GM23338 (cell line): ENCODE results near the gene HERC2. TPM values are rescaled to one million over a fixed set of nuclear protein-coding genes. Genes with fewer than 3 reads are reported as not detected.
"Not testable (repeated sequence)": the region's sequence is repeated elsewhere in the genome, so short reads cannot be mapped to it uniquely, and the experiment has no call there.

Source experiments
- ATAC-seq: fragments of 200-7000 bp; cut with Tn5 transposase; 3 replicates; pipeline ENCODE4 v1.9.1; 2020
- DNase-seq: peaks from one replicate; pipeline ENCODE4 v3.0.0-alpha.2; 2015; ENCODE audit warnings: low spot score
- H2AFZ ChIP-seq: fragments of 200-600 bp; sonication (generic); 2 replicates; pipeline ENCODE4 v1.8.0; 2016; ENCODE audit warnings: antibody characterized with exemption, mild to moderate bottlenecking, moderate library complexity
- H3F3A ChIP-seq: fragments of 200-600 bp; sonication (generic); replicated peaks from 2 replicates; pipeline ENCODE4 v1.8.0; 2017; ENCODE audit warnings: antibody characterized with exemption, mixed run types, low read depth
- H3K27ac ChIP-seq: fragments of 200-600 bp; sonication (generic); 2 replicates; pipeline ENCODE4 v1.6.1; 2016; ENCODE audit warnings: low read depth
- H3K27me3 ChIP-seq: fragments of 200-600 bp; sonication (generic); 2 replicates; pipeline ENCODE4 v1.8.0; 2016; ENCODE audit warnings: mild to moderate bottlenecking, mixed run types, moderate library complexity; ENCODE audit not compliant: insufficient read depth
- H3K36me3 ChIP-seq: fragments of 200-600 bp; sonication (generic); 2 replicates; pipeline ENCODE4 v1.8.0; 2016; ENCODE audit warnings: mild to moderate bottlenecking; ENCODE audit not compliant: insufficient read depth
- H3K4me1 ChIP-seq: fragments of 200-600 bp; sonication (generic); 2 replicates; pipeline ENCODE4 v1.8.0; 2016; ENCODE audit warnings: mild to moderate bottlenecking, moderate library complexity; ENCODE audit not compliant: insufficient read depth
- H3K4me2 ChIP-seq: fragments of 200-600 bp; sonication (generic); 2 replicates; pipeline ENCODE4 v1.7.1; 2017; ENCODE audit warnings: mixed run types
- H3K4me3 ChIP-seq: fragments of 200-600 bp; sonication (generic); 2 replicates; pipeline ENCODE4 v1.6.1; 2016; ENCODE audit warnings: mixed run types
- H3K79me2 ChIP-seq: fragments of 200-600 bp; sonication (generic); replicated peaks from 2 replicates; pipeline ENCODE4 v1.8.0; 2017; ENCODE audit warnings: mild to moderate bottlenecking; ENCODE audit not compliant: insufficient read depth
- H3K9me2 ChIP-seq: fragments of 200-600 bp; sonication (generic); 2 replicates; pipeline ENCODE4 v1.8.0; 2017; ENCODE audit not compliant: insufficient read depth
- H4K20me1 ChIP-seq: fragments of 200-600 bp; sonication (generic); replicated peaks from 2 replicates; pipeline ENCODE4 v1.8.0; 2017; ENCODE audit warnings: mild to moderate bottlenecking; ENCODE audit not compliant: insufficient read depth
- H3K27ac Mint-ChIP-seq: 2 replicates; pipeline ENCODE4 v1.8.0; 2020; ENCODE audit warnings: inconsistent platforms, mild to moderate bottlenecking, moderate library complexity, mixed read lengths
- H3K27me3 Mint-ChIP-seq: 3 replicates; pipeline ENCODE4 v1.8.0; 2022; ENCODE audit warnings: low read depth, mild to moderate bottlenecking, moderate library complexity, mixed read lengths, inconsistent platforms; ENCODE audit not compliant: insufficient read depth, poor library complexity
- H3K36me3 Mint-ChIP-seq: 3 replicates; pipeline ENCODE4 v1.8.0; 2021; ENCODE audit warnings: low read depth, mild to moderate bottlenecking, inconsistent platforms, moderate library complexity, mixed read lengths
- H3K4me1 Mint-ChIP-seq: 3 replicates; pipeline ENCODE4 v1.8.0; 2020; ENCODE audit warnings: mild to moderate bottlenecking, inconsistent platforms, mixed read lengths
- H3K4me3 Mint-ChIP-seq: 3 replicates; pipeline ENCODE4 v1.8.0; 2021; ENCODE audit warnings: moderate library complexity, mild to moderate bottlenecking, inconsistent platforms, mixed read lengths
- H3K9me3 Mint-ChIP-seq: 3 replicates; pipeline ENCODE4 v1.8.0; 2020; ENCODE audit warnings: moderate library complexity, mild to moderate bottlenecking, inconsistent platforms, mixed read lengths
- CREB1 ChIP-seq: fragments of 250-450 bp; sonication (Bioruptor Pico); IDR thresholded peaks from 2 replicates; pipeline ENCODE4 v1.5.0; 2020; ENCODE audit warnings: low read depth, mild to moderate bottlenecking, moderate library complexity
- EZH2 ChIP-seq: fragments of 200-600 bp; sonication (generic); IDR thresholded peaks from one replicate; pipeline ENCODE4 v1.8.0; 2017; ENCODE audit warnings: antibody characterized with exemption, mild to moderate bottlenecking, low read depth; ENCODE audit not compliant: unreplicated experiment
- EZH2phosphoT487 ChIP-seq: fragments of 200-600 bp; sonication (generic); IDR thresholded peaks from one replicate; pipeline ENCODE4 v1.8.1; 2018; ENCODE audit warnings: antibody characterized with exemption; ENCODE audit not compliant: unreplicated experiment
- NANOG ChIP-seq: IDR thresholded peaks from 2 replicates; pipeline ENCODE4 v1.6.1; 2016; ENCODE audit warnings: antibody characterized with exemption, borderline replicate concordance
- STAT1 ChIP-seq: IDR thresholded peaks from one replicate; pipeline ENCODE4 v1.6.1; 2016; ENCODE audit warnings: antibody characterized with exemption; ENCODE audit not compliant: unreplicated experiment
- ZNF331 ChIP-seq: fragments of 250-450 bp; sonication (Bioruptor Pico); IDR thresholded peaks from 2 replicates; pipeline ENCODE4 v1.5.0; 2020; ENCODE audit warnings: low read depth, mild to moderate bottlenecking, moderate library complexity
- polyA plus RNA-seq: library from polyadenylated mRNA; unstranded; fragments of >200 nt; fragmentation: Nextera tagmentation; extraction: Ambion mirVana; gene quantifications from 2 replicates; pipeline ENCODE4 v1.2.1, GENCODE V29; 2016
- total RNA-seq: library from RNA; depleted of rRNA; stranded (reverse); fragments of >200 nt; shearing (Covaris generic); gene quantifications from 2 replicates; pipeline ENCODE4 v1.2.3, GENCODE V29; 2014
- TF ChIP-seq, protein P1 (sequence below), 2 experiments: fragments of 200-600 bp in 1 of 2; sonication (generic) in 1 of 2; conservative IDR thresholded peaks; 2 replicates each; pipeline versions ENCODE4 v1.5.1 to v1.6.1; 2016 to 2017; ENCODE audit warnings: antibody characterized with exemption in 2 of 2, low read depth in 2 of 2, mild to moderate bottlenecking in 2 of 2, moderate library complexity in 1 of 2
- TF ChIP-seq, protein P2 (sequence below): IDR thresholded peaks from 2 replicates; pipeline ENCODE4 v1.6.1; 2016; ENCODE audit warnings: antibody characterized with exemption

The HERC2 gene
- total and polyA plus RNA-seq, 2 experiments from 2014 or later = 71.3 to 80.7 TPM

DNA sequence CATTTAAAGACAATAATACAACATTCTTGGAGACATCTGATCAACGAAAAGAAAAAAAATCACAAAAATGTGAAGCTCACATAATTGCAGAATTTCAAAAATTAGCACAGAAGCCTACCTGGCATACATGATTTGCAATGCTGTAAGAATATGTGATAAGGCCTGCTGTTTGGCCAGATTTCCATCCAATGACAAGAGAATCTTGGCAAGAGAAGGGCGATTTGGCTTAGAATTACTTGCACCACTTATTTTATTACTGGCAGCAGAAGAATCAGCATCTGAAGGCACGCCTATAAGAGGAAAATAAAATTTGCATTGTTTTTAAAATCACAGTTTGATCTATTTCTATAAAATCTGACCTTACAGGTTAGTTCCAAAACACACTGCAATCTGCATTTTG, 152.6 kb downstream of the HERC2 start (continued):
- TF ChIP-seq ZNF331 (CRISPR knock-in tag) (no peak), CREB1 (CRISPR knock-in tag) (no peak), EZH2phosphoT487 (no peak)
- TF ChIP-seq, protein P1, sequence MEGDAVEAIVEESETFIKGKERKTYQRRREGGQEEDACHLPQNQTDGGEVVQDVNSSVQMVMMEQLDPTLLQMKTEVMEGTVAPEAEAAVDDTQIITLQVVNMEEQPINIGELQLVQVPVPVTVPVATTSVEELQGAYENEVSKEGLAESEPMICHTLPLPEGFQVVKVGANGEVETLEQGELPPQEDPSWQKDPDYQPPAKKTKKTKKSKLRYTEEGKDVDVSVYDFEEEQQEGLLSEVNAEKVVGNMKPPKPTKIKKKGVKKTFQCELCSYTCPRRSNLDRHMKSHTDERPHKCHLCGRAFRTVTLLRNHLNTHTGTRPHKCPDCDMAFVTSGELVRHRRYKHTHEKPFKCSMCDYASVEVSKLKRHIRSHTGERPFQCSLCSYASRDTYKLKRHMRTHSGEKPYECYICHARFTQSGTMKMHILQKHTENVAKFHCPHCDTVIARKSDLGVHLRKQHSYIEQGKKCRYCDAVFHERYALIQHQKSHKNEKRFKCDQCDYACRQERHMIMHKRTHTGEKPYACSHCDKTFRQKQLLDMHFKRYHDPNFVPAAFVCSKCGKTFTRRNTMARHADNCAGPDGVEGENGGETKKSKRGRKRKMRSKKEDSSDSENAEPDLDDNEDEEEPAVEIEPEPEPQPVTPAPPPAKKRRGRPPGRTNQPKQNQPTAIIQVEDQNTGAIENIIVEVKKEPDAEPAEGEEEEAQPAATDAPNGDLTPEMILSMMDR (conservative IDR thresholded peaks at IDR 0.05; ENCODE audit: low read depth in 2 of 2) = no peak

DNA sequence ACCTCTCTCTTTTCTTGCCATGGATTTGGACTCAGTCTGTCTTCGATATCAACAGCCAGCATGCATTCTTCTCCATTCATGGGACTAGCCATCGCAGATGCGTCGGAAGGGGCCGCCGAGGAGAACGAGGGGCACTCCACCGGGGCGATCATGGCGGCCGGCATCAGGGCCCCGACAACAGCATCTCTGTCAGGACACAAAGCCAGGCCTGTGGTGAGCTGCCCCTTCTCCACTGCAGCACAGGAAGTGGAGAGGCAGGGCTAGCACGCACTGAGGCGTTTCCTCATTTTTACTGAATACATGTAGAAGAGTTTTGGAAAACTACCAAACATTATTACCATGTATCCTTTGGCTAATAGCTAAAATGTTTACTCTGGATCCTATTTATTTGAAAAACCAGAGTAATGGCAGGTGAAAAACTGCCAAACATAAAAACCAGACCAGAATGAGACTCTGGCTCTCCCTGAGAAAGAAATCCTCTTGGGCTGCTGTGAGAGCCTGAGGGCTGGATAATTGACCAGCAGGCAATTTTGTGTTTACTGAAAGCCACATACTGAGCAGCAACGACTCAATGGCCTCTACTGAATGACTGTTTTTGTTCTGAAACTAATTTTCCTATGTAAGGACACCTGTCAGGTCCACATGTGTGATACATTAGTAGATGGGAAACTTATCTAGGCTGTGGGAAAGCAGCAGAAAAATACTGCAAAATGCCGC, 153.4 kb downstream of the HERC2 start:
- Mint-ChIP-seq H3K27ac (peak overlapping the region; percentile 93), H3K4me1 (peaks cover 11% of the 10 kb centered on the region), H3K36me3 (peaks cover 76% of the 10 kb centered on the region)
- not testable (repeated sequence) for H4K20me1 ChIP-seq, H3K4me2 ChIP-seq, H3K27ac ChIP-seq, H3F3A ChIP-seq, H3K4me1 ChIP-seq, H3K27me3 ChIP-seq, H2AFZ ChIP-seq, DNase-seq, H3K4me3 ChIP-seq, H3K9me2 ChIP-seq, H3K4me3 Mint-ChIP-seq, H3K9me3 Mint-ChIP-seq, H3K27me3 Mint-ChIP-seq
- Histone ChIP-seq H3K36me3 (peaks cover 23% of the 10 kb centered on the region), H3K79me2 (peaks cover 11% of the 10 kb centered on the region; the same call in 1 of the 2 replicates)
- ATAC-seq = peak; percentile 61

DNA sequence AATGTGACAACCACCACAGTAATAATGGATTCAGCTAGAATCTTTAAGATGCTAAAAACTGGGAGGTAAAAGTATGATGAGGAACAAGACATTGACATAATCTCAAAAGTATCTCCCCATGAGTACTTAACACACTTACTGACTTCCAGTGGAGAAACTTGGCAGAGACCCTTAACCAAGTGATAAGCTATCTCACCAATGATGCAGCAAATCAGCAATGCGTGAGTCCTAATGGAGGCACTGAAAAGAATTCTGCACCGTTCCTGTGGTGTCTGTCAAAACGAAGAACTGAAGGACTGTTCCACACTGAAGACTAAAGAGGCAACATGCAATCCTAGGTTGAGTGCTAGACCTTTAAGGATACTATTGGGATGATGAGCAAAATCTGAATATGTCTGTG, 154.9 kb downstream of the HERC2 start:
- Histone ChIP-seq H3F3A (no peaks in the 10 kb centered on the region), H3K79me2 (peaks cover 11% of the 10 kb centered on the region; the same call in 1 of the 2 replicates), H3K9me2 (no peaks in the 10 kb centered on the region), H3K27ac (no peak overlapping the region), H3K36me3 (peaks cover 34% of the 10 kb centered on the region), H3K27me3 (no peaks in the 10 kb centered on the region), H4K20me1 (peaks cover 5% of the 10 kb centered on the region; the same call in 1 of the 2 replicates), H3K4me1 (no peaks in the 10 kb centered on the region), H2AFZ (no peak overlapping the region), H3K4me3 (no peak overlapping the region), H3K4me2 (no peak overlapping the region)
- Mint-ChIP-seq H3K36me3 (peaks cover 83% of the 10 kb centered on the region), H3K4me1 (peaks cover 11% of the 10 kb centered on the region), H3K9me3 (no peaks in the 10 kb centered on the region), H3K4me3 (no peak overlapping the region), H3K27ac (no peak overlapping the region), H3K27me3 (peaks cover 6% of the 10 kb centered on the region)
- ATAC-seq = no peak
- no peak for DNase-seq
- TF ChIP-seq, protein P2, sequence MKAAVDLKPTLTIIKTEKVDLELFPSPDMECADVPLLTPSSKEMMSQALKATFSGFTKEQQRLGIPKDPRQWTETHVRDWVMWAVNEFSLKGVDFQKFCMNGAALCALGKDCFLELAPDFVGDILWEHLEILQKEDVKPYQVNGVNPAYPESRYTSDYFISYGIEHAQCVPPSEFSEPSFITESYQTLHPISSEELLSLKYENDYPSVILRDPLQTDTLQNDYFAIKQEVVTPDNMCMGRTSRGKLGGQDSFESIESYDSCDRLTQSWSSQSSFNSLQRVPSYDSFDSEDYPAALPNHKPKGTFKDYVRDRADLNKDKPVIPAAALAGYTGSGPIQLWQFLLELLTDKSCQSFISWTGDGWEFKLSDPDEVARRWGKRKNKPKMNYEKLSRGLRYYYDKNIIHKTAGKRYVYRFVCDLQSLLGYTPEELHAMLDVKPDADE = no peak
- TF ChIP-seq CREB1 (CRISPR knock-in tag) (no peak), EZH2 (no peak), EZH2phosphoT487 (no peak), NANOG (no peak), STAT1 (no peak)
- TF ChIP-seq, protein P1 (conservative IDR thresholded peaks at IDR 0.05; ENCODE audit: low read depth in 2 of 2) = no peak
